HL-60 (cell line): ENCODE measurements around the gene AGPAT4.
A peak's percentile ranks its signal among the peaks of the same experiment; 100 is the strongest.
"Not testable (repeated sequence)": the region's sequence is repeated elsewhere in the genome, so short reads cannot be mapped to it uniquely, and the experiment has no call there.

Experiments
- DNase-seq, 2 experiments: peaks; one replicate each; pipeline ENCODE4 v3.0.0-alpha.2; 2010 to 2020; ENCODE audit warnings: low read depth in 1 of 2, low spot score in 1 of 2
- H3K27ac ChIP-seq: fragments of 250-450 bp; sonication (Bioruptor Pico); replicated peaks from 2 replicates; pipeline ENCODE4 v1.5.1; 2020; ENCODE audit warnings: mild to moderate bottlenecking, moderate library complexity
- H3K27me3 ChIP-seq: fragments of 250-450 bp; sonication (Bioruptor Pico); 2 replicates; pipeline ENCODE4 v1.5.1; 2021; ENCODE audit warnings: mild to moderate bottlenecking, moderate library complexity; ENCODE audit not compliant: insufficient read depth, poor library complexity, severe bottlenecking
- H3K4me3 ChIP-seq: replicated peaks from 2 replicates; pipeline ENCODE4 v1.5.1; 2011; ENCODE audit warnings: mild to moderate bottlenecking, control low read depth, low read length; ENCODE audit not compliant: insufficient read depth
- GABPA ChIP-seq: IDR thresholded peaks from 2 replicates; pipeline ENCODE4 v1.6.1; 2012; ENCODE audit warnings: low read depth
- POLR2AphosphoS5 ChIP-seq: IDR thresholded peaks from 2 replicates; pipeline ENCODE4 v1.6.1; 2012; ENCODE audit warnings: low read depth
- REST ChIP-seq: IDR thresholded peaks from 2 replicates; pipeline ENCODE4 v1.6.1; 2012; ENCODE audit warnings: low read depth; ENCODE audit not compliant: insufficient replicate concordance
- SPI1 ChIP-seq: IDR thresholded peaks from 2 replicates; pipeline ENCODE4 v1.6.1; 2012; ENCODE audit warnings: low read depth, mild to moderate bottlenecking, borderline replicate concordance
- TF ChIP-seq, protein P1 (sequence below): IDR thresholded peaks from one replicate; pipeline ENCODE4 v1.5.1; 2011; ENCODE audit warnings: low read length, control low read depth, inconsistent platforms; ENCODE audit not compliant: insufficient read depth

Gene AGPAT4

GRCh38 chr6:161186173-161186769, 87.6 kb downstream of the AGPAT4 start:
- no peaks in the 10 kb centered on the region for H3K27me3 ChIP-seq
- TF ChIP-seq POLR2AphosphoS5 (no peak), GABPA (no peak), REST (no peak)
- DNase-seq = peak in 1 of 2 experiments; percentile 22
- H3K27ac ChIP-seq = no peak overlapping the region
- no peak overlapping the region for H3K4me3 ChIP-seq

DNA sequence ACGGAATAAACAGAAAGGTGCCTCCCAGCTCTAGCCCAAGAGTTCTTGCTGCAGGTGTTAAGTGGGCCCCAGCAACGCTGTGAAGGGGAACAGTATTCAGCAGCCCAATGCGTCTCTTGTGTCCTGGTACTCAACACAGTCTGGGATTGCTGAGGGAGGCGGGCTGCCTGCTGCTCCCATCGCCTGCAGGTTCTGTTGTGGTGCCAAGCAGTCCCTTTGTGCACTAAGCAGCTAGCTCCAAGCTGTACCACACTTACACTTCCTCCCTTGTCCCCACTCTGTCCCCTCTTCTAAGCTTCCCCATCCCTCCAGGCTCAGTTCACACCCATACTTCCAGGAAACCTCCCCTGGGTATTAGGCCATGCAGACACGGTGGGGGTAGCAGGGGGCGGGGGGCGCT, 92.7 kb downstream of the AGPAT4 start:
- H3K27ac ChIP-seq = no peak overlapping the region
- H3K4me3 ChIP-seq = no peak overlapping the region
- no peaks in the 10 kb centered on the region for H3K27me3 ChIP-seq
- DNase-seq = no peak
- TF ChIP-seq, protein P1, sequence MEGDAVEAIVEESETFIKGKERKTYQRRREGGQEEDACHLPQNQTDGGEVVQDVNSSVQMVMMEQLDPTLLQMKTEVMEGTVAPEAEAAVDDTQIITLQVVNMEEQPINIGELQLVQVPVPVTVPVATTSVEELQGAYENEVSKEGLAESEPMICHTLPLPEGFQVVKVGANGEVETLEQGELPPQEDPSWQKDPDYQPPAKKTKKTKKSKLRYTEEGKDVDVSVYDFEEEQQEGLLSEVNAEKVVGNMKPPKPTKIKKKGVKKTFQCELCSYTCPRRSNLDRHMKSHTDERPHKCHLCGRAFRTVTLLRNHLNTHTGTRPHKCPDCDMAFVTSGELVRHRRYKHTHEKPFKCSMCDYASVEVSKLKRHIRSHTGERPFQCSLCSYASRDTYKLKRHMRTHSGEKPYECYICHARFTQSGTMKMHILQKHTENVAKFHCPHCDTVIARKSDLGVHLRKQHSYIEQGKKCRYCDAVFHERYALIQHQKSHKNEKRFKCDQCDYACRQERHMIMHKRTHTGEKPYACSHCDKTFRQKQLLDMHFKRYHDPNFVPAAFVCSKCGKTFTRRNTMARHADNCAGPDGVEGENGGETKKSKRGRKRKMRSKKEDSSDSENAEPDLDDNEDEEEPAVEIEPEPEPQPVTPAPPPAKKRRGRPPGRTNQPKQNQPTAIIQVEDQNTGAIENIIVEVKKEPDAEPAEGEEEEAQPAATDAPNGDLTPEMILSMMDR = no peak

DNA sequence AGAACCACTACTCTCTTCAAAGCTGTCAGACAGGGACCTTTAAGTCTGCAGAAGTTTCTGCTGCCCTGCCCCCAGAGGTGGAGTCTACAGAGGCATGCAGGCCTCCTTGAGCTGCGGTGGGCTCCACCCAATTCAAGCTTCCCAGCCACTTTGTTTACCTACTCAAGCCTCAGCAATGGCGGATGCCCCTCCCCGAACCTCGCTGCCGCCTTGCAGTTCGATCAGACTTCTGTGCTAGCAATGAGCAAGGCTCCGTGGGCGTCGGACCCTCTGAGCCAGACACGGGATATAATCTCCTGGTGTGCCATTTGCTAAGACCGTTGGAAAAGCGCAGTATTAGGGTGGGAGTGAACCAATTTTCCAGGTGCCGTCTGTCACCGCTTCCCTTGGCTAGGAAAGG, 95.7 kb downstream of the AGPAT4 start:
- DNase-seq, H3K4me3 ChIP-seq, H3K27ac ChIP-seq, H3K27me3 ChIP-seq: not testable (repeated sequence)

DNA sequence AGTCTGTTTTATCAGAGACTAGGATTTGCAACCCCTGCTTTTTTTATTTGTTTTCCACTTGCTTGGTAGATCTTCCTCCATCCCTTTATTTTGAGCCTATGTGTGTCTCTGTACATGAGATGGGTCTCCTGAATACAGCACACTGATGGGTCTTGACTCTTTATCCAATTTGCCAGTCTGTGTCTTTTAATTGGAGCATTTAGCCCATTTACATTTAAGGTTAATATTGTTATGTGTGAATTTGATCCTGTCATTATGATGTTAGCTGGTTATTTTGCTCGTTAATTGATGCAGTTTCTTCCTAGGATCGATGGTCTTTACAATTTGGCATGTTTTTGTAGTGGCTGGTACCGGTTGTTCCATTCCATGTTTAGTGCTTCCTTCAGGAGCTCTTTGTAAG, 97.4 kb downstream of the AGPAT4 start:
- H3K27me3 ChIP-seq, H3K27ac ChIP-seq, H3K4me3 ChIP-seq, DNase-seq: not testable (repeated sequence)

- not testable (repeated sequence) for H3K4me3 ChIP-seq, H3K27me3 ChIP-seq, DNase-seq, H3K27ac ChIP-seq
These were observed 101.1 kb downstream of the AGPAT4 start for GRCh38 chr6:161172769-161173168.

GRCh38 chr6:161171207-161171606, 102.7 kb downstream of the AGPAT4 start:
- Histone ChIP-seq H3K4me3 (no peak overlapping the region), H3K27me3 (no peaks in the 10 kb centered on the region), H3K27ac (no peak overlapping the region)
- no peak for DNase-seq
- TF ChIP-seq POLR2AphosphoS5 (no peak), GABPA (no peak), REST (no peak), SPI1 (no peak)
- TF ChIP-seq, protein P1 = no peak
